GM10266 (cell line): ENCODE data around the gene RSAD2.

Source experiments
- DNase-seq: peaks from one replicate; pipeline ENCODE4 v3.0.0; 2012; ENCODE audit errors: extremely low spot score
- TF ChIP-seq, protein P1 (sequence below): IDR thresholded peaks from 2 replicates; pipeline ENCODE4 v1.5.1; 2012; ENCODE audit warnings: mild to moderate bottlenecking, low read depth; ENCODE audit not compliant: control insufficient read depth, insufficient read depth; ENCODE audit errors: missing control alignments

RSAD2 gene

DNA sequence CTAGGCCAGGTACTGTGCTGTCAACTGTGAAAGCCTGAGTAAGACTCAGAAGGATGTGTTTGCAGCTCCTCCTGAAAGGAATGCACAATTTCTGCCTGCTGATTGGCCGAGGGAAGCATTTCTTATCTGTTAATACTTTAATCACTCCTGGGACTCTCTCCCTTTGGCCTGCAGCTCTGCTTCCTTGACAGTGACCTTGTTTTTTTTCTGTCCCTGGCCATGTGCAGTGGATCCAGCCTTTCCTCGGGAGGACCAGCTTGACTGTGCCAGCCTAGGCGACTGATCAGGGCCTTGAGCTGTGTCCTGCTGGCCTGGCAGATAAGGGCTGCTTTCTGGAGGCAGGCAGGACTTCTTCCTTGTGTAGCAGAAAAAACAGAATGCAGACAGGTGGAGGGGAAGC, 49.6 kb downstream of the RSAD2 start:
- DNase-seq = no peak
- TF ChIP-seq, protein P1, sequence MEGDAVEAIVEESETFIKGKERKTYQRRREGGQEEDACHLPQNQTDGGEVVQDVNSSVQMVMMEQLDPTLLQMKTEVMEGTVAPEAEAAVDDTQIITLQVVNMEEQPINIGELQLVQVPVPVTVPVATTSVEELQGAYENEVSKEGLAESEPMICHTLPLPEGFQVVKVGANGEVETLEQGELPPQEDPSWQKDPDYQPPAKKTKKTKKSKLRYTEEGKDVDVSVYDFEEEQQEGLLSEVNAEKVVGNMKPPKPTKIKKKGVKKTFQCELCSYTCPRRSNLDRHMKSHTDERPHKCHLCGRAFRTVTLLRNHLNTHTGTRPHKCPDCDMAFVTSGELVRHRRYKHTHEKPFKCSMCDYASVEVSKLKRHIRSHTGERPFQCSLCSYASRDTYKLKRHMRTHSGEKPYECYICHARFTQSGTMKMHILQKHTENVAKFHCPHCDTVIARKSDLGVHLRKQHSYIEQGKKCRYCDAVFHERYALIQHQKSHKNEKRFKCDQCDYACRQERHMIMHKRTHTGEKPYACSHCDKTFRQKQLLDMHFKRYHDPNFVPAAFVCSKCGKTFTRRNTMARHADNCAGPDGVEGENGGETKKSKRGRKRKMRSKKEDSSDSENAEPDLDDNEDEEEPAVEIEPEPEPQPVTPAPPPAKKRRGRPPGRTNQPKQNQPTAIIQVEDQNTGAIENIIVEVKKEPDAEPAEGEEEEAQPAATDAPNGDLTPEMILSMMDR = no peak

DNA sequence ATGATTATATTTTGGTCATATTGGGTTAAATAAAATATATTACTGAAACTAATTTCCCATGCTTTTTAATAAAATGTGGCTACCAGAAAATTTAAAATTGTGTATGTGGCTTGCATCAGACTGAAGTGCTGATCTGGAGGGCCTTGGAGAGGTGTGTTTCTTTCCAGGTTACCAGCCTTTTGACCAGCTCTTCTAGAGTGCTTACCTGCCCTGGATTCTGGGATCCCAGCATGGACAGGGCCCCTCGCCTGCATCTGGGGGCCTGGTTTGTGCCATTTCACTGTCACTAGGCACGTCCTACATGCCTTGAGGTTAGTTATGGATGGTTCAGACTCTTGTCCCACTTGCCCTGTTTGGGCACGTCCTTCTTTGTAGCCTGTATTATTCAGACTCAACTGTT, 50.2 kb downstream of the RSAD2 start:
- no peak for DNase-seq
- TF ChIP-seq, protein P1 = no peak

DNA sequence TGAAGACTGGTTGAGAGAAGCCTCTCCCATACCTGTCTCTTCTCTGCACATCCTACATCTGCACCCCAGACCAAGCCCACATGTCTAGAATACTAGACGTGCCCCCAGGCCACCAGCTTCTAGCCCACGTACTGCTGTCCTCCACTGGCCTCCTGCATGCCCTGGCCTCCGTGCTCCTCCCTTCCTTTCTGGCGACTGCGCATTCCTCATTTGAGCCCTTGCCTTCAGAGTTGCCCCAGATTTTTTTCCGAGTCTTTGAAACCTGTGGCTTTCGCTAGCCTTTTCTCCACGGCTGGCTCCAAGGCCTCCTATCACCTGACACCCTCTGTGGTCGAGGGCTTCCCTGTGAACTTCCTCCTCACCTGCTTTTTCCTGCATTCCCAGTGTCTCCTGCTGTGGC, 50.9 kb downstream of the RSAD2 start:
- TF ChIP-seq, protein P1 = no peak
- DNase-seq = no peak

DNA sequence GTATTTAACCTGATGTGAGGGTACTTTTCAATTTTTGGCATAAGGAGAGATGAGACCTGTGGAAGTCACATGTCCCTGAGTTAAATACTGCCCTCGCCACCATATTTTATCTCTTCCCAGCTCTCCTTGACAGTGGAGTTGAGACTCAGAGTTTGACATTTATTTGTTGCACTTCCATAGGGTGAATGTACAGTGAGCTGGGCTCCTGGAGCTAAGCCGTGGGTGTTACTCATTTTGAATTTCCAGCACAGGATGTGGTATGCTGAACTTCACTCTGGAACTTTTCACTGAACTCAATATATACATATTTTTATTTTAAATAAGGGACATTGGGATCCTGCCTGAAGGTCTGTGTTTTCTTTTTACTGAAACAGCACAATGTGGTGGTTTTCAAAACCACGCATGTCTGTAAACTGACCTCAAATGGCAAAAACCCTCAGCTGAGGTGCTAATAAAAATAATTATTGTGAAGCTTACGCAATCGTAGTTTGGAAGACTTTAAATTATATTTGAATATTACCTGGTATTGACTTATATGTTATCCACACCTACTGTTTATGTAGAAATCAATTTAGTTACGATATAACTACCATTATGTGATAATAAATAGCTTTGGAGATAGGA, 51.7 kb downstream of the RSAD2 start:
- DNase-seq = no peak
- TF ChIP-seq, protein P1 = no peak

DNA sequence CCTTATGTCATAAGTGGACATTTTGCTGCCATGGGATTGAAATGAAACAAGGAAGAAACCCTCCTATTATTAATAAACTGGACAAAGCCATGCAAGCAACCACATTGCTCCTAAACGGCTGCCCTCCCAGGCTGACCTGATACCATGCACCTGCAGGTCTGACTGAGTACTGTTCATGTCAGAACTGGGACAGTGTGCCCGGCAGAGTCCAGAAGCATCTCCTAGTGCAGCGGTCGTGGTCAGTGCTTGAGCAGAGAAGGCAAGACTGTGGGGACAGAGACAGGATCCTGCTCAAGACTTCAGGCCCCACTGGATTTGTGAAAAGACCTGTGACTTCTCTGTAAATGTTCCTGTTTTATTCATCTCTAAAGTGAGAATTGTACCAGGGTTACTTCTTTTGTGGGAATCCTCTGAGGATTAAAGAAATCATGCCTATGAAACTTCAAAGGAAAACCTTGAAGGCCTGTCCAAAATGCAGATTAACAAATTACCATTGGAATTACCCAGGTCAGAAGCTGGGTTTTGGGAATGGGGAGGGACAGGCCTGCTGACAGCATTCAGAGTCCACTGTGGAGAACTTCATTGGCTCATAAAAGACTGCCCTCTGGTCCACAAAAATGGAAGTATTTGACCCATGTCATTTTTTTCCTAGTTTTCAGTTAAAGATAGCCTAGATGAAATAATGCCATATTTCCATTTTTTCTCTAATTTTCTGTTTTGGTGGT, 53.5 kb downstream of the RSAD2 start:
- TF ChIP-seq, protein P1 = no peak

DNA sequence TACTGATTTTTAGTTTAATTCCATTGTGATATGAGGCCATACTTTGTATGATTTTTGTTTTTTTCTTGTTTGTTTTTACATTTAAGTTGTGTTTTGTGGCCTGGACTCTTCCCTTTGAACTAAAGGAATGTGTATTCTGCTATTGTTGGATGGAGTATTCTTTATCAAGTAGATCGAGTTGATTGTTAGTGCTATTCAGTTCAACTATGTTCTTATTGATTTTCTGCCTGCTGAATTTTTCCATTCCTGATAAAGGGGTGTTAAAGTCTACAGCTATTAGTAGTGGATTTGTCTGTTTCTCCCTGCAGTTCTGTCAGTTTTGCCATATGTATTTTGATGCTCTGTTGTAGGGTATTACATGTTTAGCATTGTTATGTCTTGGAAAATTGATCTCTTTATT, 54.2 kb downstream of the RSAD2 start:
- TF ChIP-seq, protein P1 = no peak
- DNase-seq = no peak

More for the DNA sequence above, 53.5 kb downstream of the RSAD2 start:
- DNase-seq = no peak

DNA sequence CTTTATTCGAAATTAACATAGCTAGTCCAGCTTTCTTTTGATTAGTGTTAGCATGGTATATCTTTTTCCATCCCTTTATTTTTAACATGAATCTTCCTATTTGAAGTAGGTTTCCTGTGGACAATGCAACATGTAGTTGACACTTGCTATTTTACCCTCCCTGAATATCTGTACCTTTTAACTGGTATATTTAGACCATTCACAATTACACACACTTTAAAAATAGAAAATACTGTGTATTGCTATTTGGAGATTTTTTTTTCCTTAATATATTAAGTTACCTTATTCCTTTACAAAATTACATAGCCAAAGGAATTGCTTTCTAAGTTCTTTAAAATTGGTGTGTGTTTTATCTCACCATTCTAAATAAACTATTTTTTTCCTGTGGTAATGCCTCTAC, 54.6 kb downstream of the RSAD2 start:
- no peak for DNase-seq
- TF ChIP-seq, protein P1 = no peak
